22Rv1 (cell line): ENCODE measurements around the gene TLR9.

Source experiments
- H3K27ac ChIP-seq: fragments of 450-650 bp; 2 replicates; pipeline ENCODE4 v1.5.1; 2017
- ZFX ChIP-seq: fragments of 450-650 bp; IDR thresholded peaks from 2 replicates; pipeline ENCODE4 v1.6.1; 2017; ENCODE audit warnings: antibody characterized with exemption, borderline replicate concordance
- TF ChIP-seq, protein P1 (sequence below): fragments of 450-650 bp; IDR thresholded peaks from 2 replicates; pipeline ENCODE4 v1.5.1; 2017; ENCODE audit warnings: mild to moderate bottlenecking

TLR9 gene

DNA sequence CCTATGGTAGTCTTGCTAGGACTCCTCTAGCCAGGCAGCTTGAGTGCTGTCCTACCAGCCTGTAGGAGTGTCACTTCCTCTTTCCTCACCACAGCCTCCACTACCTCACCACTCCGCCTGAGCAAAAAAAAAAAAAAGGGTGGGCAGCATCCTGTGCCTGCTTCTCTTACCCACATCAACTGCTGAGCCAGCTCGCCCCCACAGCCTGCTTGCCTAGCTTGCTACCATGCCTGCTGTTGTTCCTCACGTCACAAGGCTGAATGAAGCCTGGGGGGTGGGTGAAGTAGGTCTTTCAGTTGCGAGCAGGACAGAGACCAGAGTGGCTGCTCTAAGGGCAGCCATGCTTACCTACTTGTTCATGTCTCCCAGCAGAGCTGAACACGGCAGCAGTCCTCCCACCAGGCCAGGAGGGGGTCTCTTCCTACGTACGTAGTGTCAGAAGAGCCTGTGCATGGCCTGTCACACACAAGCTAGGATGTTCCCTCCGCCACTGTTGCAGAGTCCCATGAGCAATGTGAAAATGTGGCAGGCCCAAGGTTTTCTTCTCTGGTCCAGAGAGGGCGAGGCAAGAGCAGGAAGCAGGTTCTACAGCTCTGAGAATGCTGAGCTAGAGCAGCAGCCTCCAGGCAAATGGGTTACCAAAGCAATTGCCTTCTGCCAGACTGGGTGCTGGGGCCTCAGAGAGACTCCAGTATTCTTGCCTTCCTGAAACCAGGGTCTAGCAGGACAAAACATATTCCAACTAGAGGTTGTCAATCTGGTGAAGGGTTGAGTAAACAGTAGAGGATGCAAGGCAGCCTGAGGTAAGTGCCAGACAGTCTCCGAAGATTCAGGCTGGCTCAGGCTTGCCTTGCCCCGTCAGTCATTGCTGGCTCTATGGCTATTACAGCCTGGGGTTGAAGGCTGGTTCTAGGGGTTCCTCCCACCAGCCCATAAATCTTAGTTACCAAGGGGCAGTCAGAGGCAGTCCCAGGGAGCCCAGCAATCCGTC is 28.2 kb upstream of the TLR9 start:
- H3K27ac ChIP-seq, result peak overlapping the region; percentile 22; the same call in 1 of the 2 replicates

GRCh38 chr3:52250122-52250521 is 24.7 kb upstream of the TLR9 start:
- TF ChIP-seq, protein P1, sequence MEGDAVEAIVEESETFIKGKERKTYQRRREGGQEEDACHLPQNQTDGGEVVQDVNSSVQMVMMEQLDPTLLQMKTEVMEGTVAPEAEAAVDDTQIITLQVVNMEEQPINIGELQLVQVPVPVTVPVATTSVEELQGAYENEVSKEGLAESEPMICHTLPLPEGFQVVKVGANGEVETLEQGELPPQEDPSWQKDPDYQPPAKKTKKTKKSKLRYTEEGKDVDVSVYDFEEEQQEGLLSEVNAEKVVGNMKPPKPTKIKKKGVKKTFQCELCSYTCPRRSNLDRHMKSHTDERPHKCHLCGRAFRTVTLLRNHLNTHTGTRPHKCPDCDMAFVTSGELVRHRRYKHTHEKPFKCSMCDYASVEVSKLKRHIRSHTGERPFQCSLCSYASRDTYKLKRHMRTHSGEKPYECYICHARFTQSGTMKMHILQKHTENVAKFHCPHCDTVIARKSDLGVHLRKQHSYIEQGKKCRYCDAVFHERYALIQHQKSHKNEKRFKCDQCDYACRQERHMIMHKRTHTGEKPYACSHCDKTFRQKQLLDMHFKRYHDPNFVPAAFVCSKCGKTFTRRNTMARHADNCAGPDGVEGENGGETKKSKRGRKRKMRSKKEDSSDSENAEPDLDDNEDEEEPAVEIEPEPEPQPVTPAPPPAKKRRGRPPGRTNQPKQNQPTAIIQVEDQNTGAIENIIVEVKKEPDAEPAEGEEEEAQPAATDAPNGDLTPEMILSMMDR, result no peak
- no peak for TF ChIP-seq ZFX
- peak overlapping the region; percentile 22 for H3K27ac ChIP-seq

More for the DNA sequence above, 28.2 kb upstream of the TLR9 start:
- no peak for TF ChIP-seq ZFX
- TF ChIP-seq, protein P1, result no peak

- TF ChIP-seq, protein P1, result no peak
- TF ChIP-seq ZFX, result no peak
- peak overlapping the region; percentile 22; the same call in 1 of the 2 replicates for H3K27ac ChIP-seq
Observed at GRCh38 chr3:52249683-52250082, 24.2 kb upstream of the TLR9 start.

- 0 out of 2 replicates have a peak overlapping the region, but pooled peaks have one; percentile 38 for H3K27ac ChIP-seq
- TF ChIP-seq ZFX, result no peak
- TF ChIP-seq, protein P1, result no peak
Observed at GRCh38 chr3:52248816-52249547, 23.5 kb upstream of the TLR9 start.

DNA sequence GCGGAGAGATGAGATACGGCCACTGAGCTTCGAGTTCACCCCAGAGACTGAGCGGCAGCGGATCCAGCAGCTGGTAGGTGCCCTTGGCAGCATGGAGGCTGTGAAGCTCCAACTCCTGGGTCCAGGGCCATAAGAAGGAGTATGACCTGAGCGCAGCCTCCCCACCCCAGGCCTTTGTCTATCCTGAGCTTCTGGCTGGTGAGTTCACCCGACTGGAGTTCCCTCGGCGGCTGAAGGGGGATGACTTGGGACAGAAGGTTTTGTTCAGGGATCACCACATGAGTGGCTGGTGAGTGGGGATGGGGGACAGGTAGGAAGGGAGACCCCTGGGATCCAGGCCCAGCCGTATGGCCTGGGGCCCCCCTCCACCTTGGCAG is 22.7 kb upstream of the TLR9 start:
- peak overlapping the region; percentile 38; the same call in 1 of the 2 replicates for H3K27ac ChIP-seq
- TF ChIP-seq, protein P1, result no peak
- no peak for TF ChIP-seq ZFX

- H3K27ac ChIP-seq, result peak overlapping the region; percentile 38; the same call in 1 of the 2 replicates
- TF ChIP-seq, protein P1, result no peak
- no peak for TF ChIP-seq ZFX
Observed at GRCh38 chr3:52247409-52248164, 22.1 kb upstream of the TLR9 start.
